ENCODE measurements around the gene TBC1D7.

The TBC1D7 gene

GRCh38 chr6:13294499-13295069, 33.8 kb downstream of the TBC1D7 start:
- no peak for DNase-seq (ENCODE audit: low read depth, low spot score)

GRCh38 chr6:13292774-13293173, 35.6 kb downstream of the TBC1D7 start:
- no peak for DNase-seq (ENCODE audit: low read depth, low spot score)

GRCh38 chr6:13290335-13290734, 38.0 kb downstream of the TBC1D7 start:
- DNase-seq (ENCODE audit: low read depth, low spot score) = no peak

GRCh38 chr6:13289789-13290318, 38.5 kb downstream of the TBC1D7 start:
- no peak for DNase-seq (ENCODE audit: low read depth, low spot score)

GRCh38 chr6:13288969-13289391, 39.4 kb downstream of the TBC1D7 start:
- DNase-seq (ENCODE audit: low read depth, low spot score) = no peak

GRCh38 chr6:13288481-13288880, 39.9 kb downstream of the TBC1D7 start:
- DNase-seq (ENCODE audit: low read depth, low spot score) = no peak

- no peak for DNase-seq (ENCODE audit: low read depth, low spot score)
Observed at GRCh38 chr6:13287104-13287503, 41.2 kb downstream of the TBC1D7 start.

GRCh38 chr6:13286181-13286580, 42.2 kb downstream of the TBC1D7 start:
- no peak for DNase-seq (ENCODE audit: low read depth, low spot score)

- no peak for DNase-seq (ENCODE audit: low read depth, low spot score)
Observed at GRCh38 chr6:13285705-13286104, 42.6 kb downstream of the TBC1D7 start.

GRCh38 chr6:13284646-13285045, 43.7 kb downstream of the TBC1D7 start:
- DNase-seq (ENCODE audit: low read depth, low spot score) = no peak

GRCh38 chr6:13283331-13283730, 45.0 kb downstream of the TBC1D7 start:
- no peak for DNase-seq (ENCODE audit: low read depth, low spot score)

- DNase-seq (ENCODE audit: low read depth, low spot score) = no peak
Observed at GRCh38 chr6:13282393-13283069, 45.8 kb downstream of the TBC1D7 start.

- DNase-seq (ENCODE audit: low read depth, low spot score) = no peak
Observed at GRCh38 chr6:13281686-13282085, 46.7 kb downstream of the TBC1D7 start.

- no peak for DNase-seq (ENCODE audit: low read depth, low spot score)
Observed at GRCh38 chr6:13280254-13280653, 48.1 kb downstream of the TBC1D7 start.

- no peak for DNase-seq (ENCODE audit: low read depth, low spot score)
Observed at GRCh38 chr6:13278991-13279390, 49.3 kb downstream of the TBC1D7 start.

- no peak for DNase-seq (ENCODE audit: low read depth, low spot score)
Observed at GRCh38 chr6:13278164-13278563, 50.2 kb downstream of the TBC1D7 start.

GRCh38 chr6:13277231-13277630, 51.1 kb downstream of the TBC1D7 start:
- no peak for DNase-seq (ENCODE audit: low read depth, low spot score)

- no peak for DNase-seq (ENCODE audit: low read depth, low spot score)
Observed at GRCh38 chr6:13275435-13275989, 52.8 kb downstream of the TBC1D7 start.

GRCh38 chr6:13274707-13275434, 53.5 kb downstream of the TBC1D7 start:
- DNase-seq (ENCODE audit: low read depth, low spot score) = no peak

- no peak for DNase-seq (ENCODE audit: low read depth, low spot score)
Observed at GRCh38 chr6:13273931-13274706, 54.2 kb downstream of the TBC1D7 start.

- no peak for DNase-seq (ENCODE audit: low read depth, low spot score)
Observed at GRCh38 chr6:13273202-13273930, 55.0 kb downstream of the TBC1D7 start.

Data from smooth muscle cell of the brain vasculature (primary cell).